Esophagus squamous epithelium (tissue), 5 donors: Measurements from ENCODE around the gene SYT6. TPM values are rescaled to one million over a fixed set of nuclear protein-coding genes. Genes with fewer than 3 reads are reported as not detected.

ENCODE experiments used
- DNase-seq: peaks from one replicate; lab custom pipeline; 2025; lab: John Stamatoyannopoulos, UW
- H3K27ac ChIP-seq, 4 donors: fragments of 200-600 bp; sonication (generic); one replicate each; pipeline ENCODE4 v1.5.1; 2016 to 2019; ENCODE audit warnings: mild to moderate bottlenecking in 1 of 4
- H3K27me3 ChIP-seq, 4 donors: fragments of 200-600 bp; sonication (generic); 1 replicate in 3 of 4; 2 replicates in 1 of 4; pipeline versions ENCODE4 v1.5.1 to v1.6.0; 2017 to 2021; ENCODE audit warnings: antibody characterized with exemption in 1 of 4
- H3K36me3 ChIP-seq, 3 donors: fragments of 200-600 bp; sonication (generic); one replicate each; pipeline ENCODE4 v1.5.1; 2016 to 2019
- H3K4me1 ChIP-seq, 3 donors: fragments of 200-600 bp; sonication (generic); one replicate each; pipeline ENCODE4 v1.5.1; 2017 to 2019
- H3K4me3 ChIP-seq, 4 donors: fragments of 200-600 bp; sonication (generic); 1 replicate in 3 of 4; 2 replicates in 1 of 4; pipeline ENCODE4 v1.5.1; 2016 to 2019; ENCODE audit warnings: mild to moderate bottlenecking in 2 of 4, moderate library complexity in 1 of 4
- H3K9me3 ChIP-seq, 3 donors: fragments of 200-600 bp; sonication (generic); one replicate each; pipeline ENCODE4 v1.5.1; 2016 to 2019
- CTCF ChIP-seq, 6 experiments: fragments of 450-650 bp in 4 of 6; fragments of 200-600 bp in 2 of 6; sonication (generic) in 2 of 6; IDR thresholded peaks; one replicate each; pipeline ENCODE4 v1.5.1; 2016 to 2019; ENCODE audit warnings: antibody characterized with exemption in 6 of 6, mild to moderate bottlenecking in 4 of 6, moderate library complexity in 4 of 6
- POLR2A ChIP-seq, 4 donors: fragments of 450-650 bp; IDR thresholded peaks; one replicate each; pipeline ENCODE4 v1.6.1; 2017; ENCODE audit warnings: antibody characterized with exemption in 4 of 4, mild to moderate bottlenecking in 4 of 4, moderate library complexity in 3 of 4
- WGBS, 2 donors: methylation state at CpG; one replicate each; pipeline ENCODE4 v1.1.5; 2018; 5-methylcytosine and 5-hydroxymethylcytosine counted together
- intact Hi-C: fragments of 100-400 bp; cut with DNase I; formaldehyde crosslinking; loops from one replicate; pipeline ENCODE4 v1.15.0; 2022
- total RNA-seq, 4 donors: library from RNA; depleted of rRNA; stranded (reverse); fragments of >200 nt; gene quantifications; one replicate each; pipeline ENCODE4 v1.1.0, GENCODE V29; 2016
- donor health status: DM: yes; HTN: yes; CAD: no.

The SYT6 gene
- total RNA-seq, 4 donors from 2014 or later = not detected

- Histone ChIP-seq H3K4me1 (no peaks in the 10 kb centered on the region), H3K27ac (no peak overlapping the region), H3K4me3 (no peak overlapping the region), H3K27me3 (peaks cover 0 to 20% (median 0%) of the 10 kb centered on the region in 4 donors), H3K9me3 (no peaks in the 10 kb centered on the region), H3K36me3 (no peaks in the 10 kb centered on the region)
- WGBS, 2 donors = no CpG with 5 or more reads among the region's 3 CpGs
- DNase-seq = no peak
- intact Hi-C loops = no loop called here
- TF ChIP-seq POLR2A (IDR thresholded peaks at IDR 0.05) = no peak
- no peak for TF ChIP-seq CTCF (IDR thresholded peaks at IDR 0.05)
These were observed 13.6 kb upstream of the SYT6 start for GRCh38 chr1:114167226-114167625.

- peaks cover 0 to 35% (median 0%) of the 10 kb centered on the region in 4 donors for H3K27me3 ChIP-seq
- TF ChIP-seq CTCF (IDR thresholded peaks at IDR 0.05) (no peak), POLR2A (IDR thresholded peaks at IDR 0.05) (no peak)
- H3K9me3 ChIP-seq = no peaks in the 10 kb centered on the region
- intact Hi-C loops = no loop called here
- no peaks in the 10 kb centered on the region for H3K4me1 ChIP-seq
- H3K4me3 ChIP-seq = no peak overlapping the region
- no peak for DNase-seq
- H3K36me3 ChIP-seq = no peaks in the 10 kb centered on the region
- 64 to 67% methylated on average over 3 of the region's 3 CpGs for WGBS, 2 donors
- no peak overlapping the region for H3K27ac ChIP-seq
These were observed 11.3 kb upstream of the SYT6 start for GRCh38 chr1:114164840-114165543.

- H3K9me3 ChIP-seq = no peaks in the 10 kb centered on the region
- peaks cover 0 to 2% (median under 1%) of the 10 kb centered on the region in 3 donors for H3K4me1 ChIP-seq
- WGBS, 2 donors = 66 to 78% methylated on average over 2 of the region's 2 CpGs
- DNase-seq = no peak
- no peaks in the 10 kb centered on the region for H3K36me3 ChIP-seq
- no peak overlapping the region for H3K4me3 ChIP-seq
- peaks cover 2 to 73% (median 8%) of the 10 kb centered on the region in 4 donors for H3K27me3 ChIP-seq
- TF ChIP-seq CTCF (IDR thresholded peaks at IDR 0.05) = no peak
- no peak overlapping the region for H3K27ac ChIP-seq
- intact Hi-C loops = no loop called here
These were observed 6.3 kb upstream of the SYT6 start for GRCh38 chr1:114159941-114160340.

- TF ChIP-seq POLR2A (IDR thresholded peaks at IDR 0.05) (no peak), CTCF (IDR thresholded peaks at IDR 0.05) (no peak)
These were observed 3.6 kb upstream of the SYT6 start for GRCh38 chr1:114157275-114157660.

GRCh38 chr1:114156538-114157274 lies 3.0 kb upstream of the SYT6 start:
- H3K36me3 ChIP-seq = no peaks in the 10 kb centered on the region
- H3K4me3 ChIP-seq = no peak overlapping the region
- peaks cover 21 to 33% (median 25%) of the 10 kb centered on the region in 3 donors for H3K4me1 ChIP-seq
- no peaks in the 10 kb centered on the region for H3K9me3 ChIP-seq
- intact Hi-C loops = no loop called here
- no peak for DNase-seq
- TF ChIP-seq POLR2A (IDR thresholded peaks at IDR 0.05) (no peak), CTCF (IDR thresholded peaks at IDR 0.05) (no peak)
- 47 to 53% methylated on average over 5 of the region's 5 CpGs for WGBS, 2 donors
- peaks cover 18 to 95% (median 33%) of the 10 kb centered on the region in 4 donors for H3K27me3 ChIP-seq
- no peak overlapping the region for H3K27ac ChIP-seq

More at GRCh38 chr1:114157275-114157660, 3.6 kb upstream of the SYT6 start:
- no peak for DNase-seq
- Histone ChIP-seq H3K4me1 (peaks cover 17 to 29% (median 23%) of the 10 kb centered on the region in 3 donors), H3K27me3 (peaks cover 18 to 93% (median 27%) of the 10 kb centered on the region in 4 donors), H3K9me3 (no peaks in the 10 kb centered on the region), H3K4me3 (no peak overlapping the region), H3K27ac (no peak overlapping the region), H3K36me3 (no peaks in the 10 kb centered on the region)
- WGBS, 2 donors = 51 to 62% methylated on average over 3 to 5 of the region's 6 CpGs
- intact Hi-C loops = no loop called here
